ENCODE results near the gene TPCN1. TPM values are rescaled to one million over a fixed set of nuclear protein-coding genes. Genes with fewer than 3 reads are reported as not detected.

Gene TPCN1
- total and polyA plus RNA-seq, 2 of the 13 experiments (the other 11 are each of a cell fraction or from before 2014, with no cell fraction given), result 8.0 to 26.8 TPM

DNA sequence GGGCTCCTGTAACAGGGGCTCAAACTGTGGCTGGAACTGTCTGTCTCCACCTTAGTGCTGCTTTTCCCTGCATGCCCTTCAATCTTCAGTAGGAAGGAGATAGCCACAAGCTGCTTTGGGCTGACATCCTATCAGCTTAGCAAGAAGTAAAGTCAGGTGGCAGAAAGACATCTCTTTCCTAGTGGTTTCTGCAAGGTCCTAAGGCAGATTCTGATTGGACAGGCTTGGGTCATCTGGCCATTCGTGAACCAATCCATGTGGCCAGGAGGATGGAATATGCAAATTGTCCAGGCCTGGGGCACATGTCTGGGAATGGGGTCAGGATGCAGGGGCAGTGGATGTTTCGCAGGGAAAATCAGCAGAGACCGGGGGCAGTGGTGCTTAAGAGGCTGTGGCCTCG is 30.5 kb upstream of the TPCN1 start:
- Histone ChIP-seq H3K9ac (ENCODE audit: insufficient read depth, low read depth, low read length) (no peak overlapping the region), H3K4me3 (replicated peaks in 1 of 3; ENCODE audit: insufficient read depth in 1 of 3, low read depth in 2 of 3, low read length in 3 of 3) (no peak overlapping the region), H3K36me3 (replicated peaks in 1 of 2; ENCODE audit: control insufficient read depth in 1 of 2, insufficient read depth in 2 of 2, low read length in 2 of 2) (peaks cover 11 to 18% of the 10 kb centered on the region in 2 experiments; a peak in 4 of 5 replicates), H3K9me3 (ENCODE audit: low read length) (no peaks in the 10 kb centered on the region), H4K20me1 (ENCODE audit: insufficient read depth, low read length) (no peaks in the 10 kb centered on the region), H2AFZ (ENCODE audit: low read length) (no peak overlapping the region), H3K4me1 (ENCODE audit: insufficient read depth, low read length) (peaks cover 30% of the 10 kb centered on the region), H3K4me2 (ENCODE audit: low read depth, low read length) (no peak overlapping the region), H3K27me3 (ENCODE audit: control insufficient read depth in 1 of 2, insufficient read depth in 2 of 2, low read length in 2 of 2) (no peaks in the 10 kb centered on the region), H3K27ac (ENCODE audit: extremely low read length, insufficient read depth, low read length) (no peak overlapping the region), H3K79me2 (ENCODE audit: insufficient read depth, low read length) (peaks cover 22% of the 10 kb centered on the region)
- in situ Hi-C loops (cut with HindIII; ENCODE audit: extremely low pct_ligation_motif_present, low pct_unique_long_range_greater_than_20kb), result loop anchor here (10.0 kb wide), 1 partner anchor 164 kb away; the partner anchor contains the start of gene PLBD2
- no TSS peak for BruUV-seq (replicated peaks)
- DNase-seq (ENCODE audit: low spot score) (peak; percentile 43), ATAC-seq (peak; percentile 52), FAIRE-seq (peak; percentile 51)
- POLR2A ChIA-PET, result no interaction called here
- TF ChIP-seq, protein P1, sequence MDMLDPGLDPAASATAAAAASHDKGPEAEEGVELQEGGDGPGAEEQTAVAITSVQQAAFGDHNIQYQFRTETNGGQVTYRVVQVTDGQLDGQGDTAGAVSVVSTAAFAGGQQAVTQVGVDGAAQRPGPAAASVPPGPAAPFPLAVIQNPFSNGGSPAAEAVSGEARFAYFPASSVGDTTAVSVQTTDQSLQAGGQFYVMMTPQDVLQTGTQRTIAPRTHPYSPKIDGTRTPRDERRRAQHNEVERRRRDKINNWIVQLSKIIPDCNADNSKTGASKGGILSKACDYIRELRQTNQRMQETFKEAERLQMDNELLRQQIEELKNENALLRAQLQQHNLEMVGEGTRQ (IDR thresholded peaks at IDR 0.05; ENCODE audit: low read depth, low read length), result peak; percentile 62
- TF ChIP-seq, protein P1 (CRISPR knock-in tag; IDR thresholded peaks at IDR 0.05; ENCODE audit: borderline replicate concordance), result peak; percentile 73; the same call in 1 of the 2 replicates
- no peak for TF ChIP-seq ZMAT3 (CRISPR knock-in tag; conservative IDR thresholded peaks at IDR 0.05)
- TF ChIP-seq NFYB (CRISPR knock-in tag; IDR thresholded peaks at IDR 0.05), result peak; percentile 77
- peak; percentile 79 for TF ChIP-seq NFYC (CRISPR knock-in tag; IDR thresholded peaks at IDR 0.05)
- intact Hi-C loops (cut with micrococcal nuclease; ENCODE audit: unreplicated experiment), result loop anchor here (10.0 kb wide), 2 partner anchors 84 to 234 kb away; partner anchors contain the start of gene SDSL
- CTCF ChIA-PET (ENCODE audit: low intra/inter-chr PET ratio, low total read pairs), result no interaction called here
- 97% methylated on average over 3 of the region's 4 CpGs for WGBS (ENCODE audit: low lambda C conversion rate)

DNA sequence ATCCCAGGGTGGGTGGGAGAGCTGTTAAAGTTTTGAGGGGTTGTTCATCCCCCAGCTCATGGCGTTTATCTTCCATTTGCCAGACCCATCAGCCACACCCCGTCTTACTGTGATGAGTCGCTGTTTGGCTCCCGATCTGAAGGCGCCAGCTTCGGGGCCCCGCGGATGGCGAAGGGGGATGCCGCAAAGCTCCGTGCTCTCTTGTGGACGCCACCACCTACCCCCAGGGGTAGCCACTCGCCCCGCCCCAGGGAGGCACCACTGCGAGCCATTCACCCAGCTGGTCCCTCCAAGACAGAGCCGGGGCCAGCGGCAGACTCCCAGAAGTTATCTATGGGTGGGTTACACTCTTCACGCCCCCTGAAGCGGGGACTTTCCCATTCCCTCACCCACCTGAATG is 30.0 kb upstream of the TPCN1 start:
- Histone ChIP-seq H2AFZ (ENCODE audit: low read length) (no peak overlapping the region), H3K4me1 (ENCODE audit: insufficient read depth, low read length) (peaks cover 27% of the 10 kb centered on the region), H3K9me3 (ENCODE audit: low read length) (no peaks in the 10 kb centered on the region), H3K27ac (ENCODE audit: extremely low read length, insufficient read depth, low read length) (no peak overlapping the region), H3K36me3 (replicated peaks in 1 of 2; ENCODE audit: control insufficient read depth in 1 of 2, insufficient read depth in 2 of 2, low read length in 2 of 2) (peaks cover 11 to 18% of the 10 kb centered on the region in 2 experiments; a peak in 4 of 5 replicates), H3K9ac (ENCODE audit: insufficient read depth, low read depth, low read length) (no peak overlapping the region), H3K4me2 (ENCODE audit: low read depth, low read length) (no peak overlapping the region), H3K4me3 (replicated peaks in 1 of 3; ENCODE audit: insufficient read depth in 1 of 3, low read depth in 2 of 3, low read length in 3 of 3) (no peak overlapping the region), H3K27me3 (ENCODE audit: control insufficient read depth in 1 of 2, insufficient read depth in 2 of 2, low read length in 2 of 2) (no peaks in the 10 kb centered on the region), H4K20me1 (ENCODE audit: insufficient read depth, low read length) (no peaks in the 10 kb centered on the region), H3K79me2 (ENCODE audit: insufficient read depth, low read length) (peaks cover 17% of the 10 kb centered on the region)
- WGBS (ENCODE audit: low lambda C conversion rate), result 98% methylated on average over 7 of the region's 19 CpGs
- intact Hi-C loops (cut with micrococcal nuclease; ENCODE audit: unreplicated experiment), result loop anchor here (10.0 kb wide), 2 partner anchors 84 to 234 kb away; partner anchors contain the start of gene SDSL
- POLR2A ChIA-PET, result no interaction called here
- CTCF ChIA-PET (ENCODE audit: low intra/inter-chr PET ratio, low total read pairs), result no interaction called here
- in situ Hi-C loops (cut with HindIII; ENCODE audit: extremely low pct_ligation_motif_present, low pct_unique_long_range_greater_than_20kb), result loop anchor here (10.0 kb wide), 1 partner anchor 164 kb away; the partner anchor contains the start of gene PLBD2
- ATAC-seq, result no peak
- no peak for FAIRE-seq
- no TSS peak for BruUV-seq (replicated peaks)
- DNase-seq (ENCODE audit: low spot score), result no peak
- TF ChIP-seq, protein P2, sequence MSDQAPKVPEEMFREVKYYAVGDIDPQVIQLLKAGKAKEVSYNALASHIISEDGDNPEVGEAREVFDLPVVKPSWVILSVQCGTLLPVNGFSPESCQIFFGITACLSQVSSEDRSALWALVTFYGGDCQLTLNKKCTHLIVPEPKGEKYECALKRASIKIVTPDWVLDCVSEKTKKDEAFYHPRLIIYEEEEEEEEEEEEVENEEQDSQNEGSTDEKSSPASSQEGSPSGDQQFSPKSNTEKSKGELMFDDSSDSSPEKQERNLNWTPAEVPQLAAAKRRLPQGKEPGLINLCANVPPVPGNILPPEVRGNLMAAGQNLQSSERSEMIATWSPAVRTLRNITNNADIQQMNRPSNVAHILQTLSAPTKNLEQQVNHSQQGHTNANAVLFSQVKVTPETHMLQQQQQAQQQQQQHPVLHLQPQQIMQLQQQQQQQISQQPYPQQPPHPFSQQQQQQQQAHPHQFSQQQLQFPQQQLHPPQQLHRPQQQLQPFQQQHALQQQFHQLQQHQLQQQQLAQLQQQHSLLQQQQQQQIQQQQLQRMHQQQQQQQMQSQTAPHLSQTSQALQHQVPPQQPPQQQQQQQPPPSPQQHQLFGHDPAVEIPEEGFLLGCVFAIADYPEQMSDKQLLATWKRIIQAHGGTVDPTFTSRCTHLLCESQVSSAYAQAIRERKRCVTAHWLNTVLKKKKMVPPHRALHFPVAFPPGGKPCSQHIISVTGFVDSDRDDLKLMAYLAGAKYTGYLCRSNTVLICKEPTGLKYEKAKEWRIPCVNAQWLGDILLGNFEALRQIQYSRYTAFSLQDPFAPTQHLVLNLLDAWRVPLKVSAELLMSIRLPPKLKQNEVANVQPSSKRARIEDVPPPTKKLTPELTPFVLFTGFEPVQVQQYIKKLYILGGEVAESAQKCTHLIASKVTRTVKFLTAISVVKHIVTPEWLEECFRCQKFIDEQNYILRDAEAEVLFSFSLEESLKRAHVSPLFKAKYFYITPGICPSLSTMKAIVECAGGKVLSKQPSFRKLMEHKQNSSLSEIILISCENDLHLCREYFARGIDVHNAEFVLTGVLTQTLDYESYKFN (CRISPR knock-in tag; conservative IDR thresholded peaks at IDR 0.05), result no peak
- TF ChIP-seq, protein P3, sequence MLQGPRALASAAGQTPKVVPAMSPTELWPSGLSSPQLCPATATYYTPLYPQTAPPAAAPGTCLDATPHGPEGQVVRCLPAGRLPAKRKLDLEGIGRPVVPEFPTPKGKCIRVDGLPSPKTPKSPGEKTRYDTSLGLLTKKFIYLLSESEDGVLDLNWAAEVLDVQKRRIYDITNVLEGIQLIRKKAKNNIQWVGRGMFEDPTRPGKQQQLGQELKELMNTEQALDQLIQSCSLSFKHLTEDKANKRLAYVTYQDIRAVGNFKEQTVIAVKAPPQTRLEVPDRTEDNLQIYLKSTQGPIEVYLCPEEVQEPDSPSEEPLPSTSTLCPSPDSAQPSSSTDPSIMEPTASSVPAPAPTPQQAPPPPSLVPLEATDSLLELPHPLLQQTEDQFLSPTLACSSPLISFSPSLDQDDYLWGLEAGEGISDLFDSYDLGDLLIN (CRISPR knock-in tag; IDR thresholded peaks at IDR 0.05; ENCODE audit: borderline replicate concordance), result no peak
- TF ChIP-seq ZNF17 (CRISPR knock-in tag; IDR thresholded peaks at IDR 0.05) (no peak), EED (CRISPR knock-in tag; IDR thresholded peaks at IDR 0.05) (no peak), KLF9 (CRISPR knock-in tag; IDR thresholded peaks at IDR 0.05; ENCODE audit: low read depth) (no peak), SIX4 (CRISPR knock-in tag; IDR thresholded peaks at IDR 0.05) (no peak)
